Vagina (tissue), 2 donors: ENCODE data around the gene NLGN3.

Experiments
- CTCF ChIP-seq, 3 experiments: fragments of 450-650 bp in 2 of 3; fragments of 200-600 bp in 1 of 3; sonication (generic) in 1 of 3; IDR thresholded peaks; one replicate each; pipeline ENCODE4 v1.5.1; 2017 to 2019; ENCODE audit warnings: antibody characterized with exemption in 3 of 3, mild to moderate bottlenecking in 2 of 3, moderate library complexity in 2 of 3
- POLR2A ChIP-seq, 2 donors: fragments of 450-650 bp; IDR thresholded peaks; one replicate each; pipeline ENCODE4 v1.6.1; 2017; ENCODE audit warnings: antibody characterized with exemption in 2 of 2, mild to moderate bottlenecking in 2 of 2, moderate library complexity in 2 of 2
- POLR2AphosphoS5 ChIP-seq, 2 donors: sonication (generic); formaldehyde crosslinking; IDR thresholded peaks; one replicate each; pipeline ENCODE4 v1.9.0; 2017; ENCODE audit warnings: antibody characterized with exemption in 2 of 2, mild to moderate bottlenecking in 2 of 2, low read depth in 1 of 2; ENCODE audit not compliant: insufficient read depth in 1 of 2

DNA sequence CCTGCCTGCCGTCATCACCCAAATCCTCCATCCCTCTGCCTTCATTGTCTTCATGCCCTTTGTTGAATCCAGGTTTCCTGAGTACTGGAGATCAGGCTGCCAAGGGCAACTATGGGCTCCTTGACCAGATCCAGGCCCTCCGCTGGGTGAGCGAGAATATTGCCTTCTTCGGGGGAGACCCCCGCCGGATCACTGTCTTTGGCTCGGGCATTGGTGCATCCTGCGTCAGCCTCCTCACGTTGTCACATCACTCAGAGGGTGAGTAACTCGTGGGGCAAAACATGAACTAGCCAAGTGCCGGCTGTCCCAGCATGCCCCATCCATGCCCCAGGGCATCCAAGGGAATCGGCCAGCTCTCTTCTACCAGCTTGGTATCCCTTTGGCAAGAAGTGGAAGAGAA is 19.4 kb downstream of the NLGN3 start:
- TF ChIP-seq CTCF (IDR thresholded peaks at IDR 0.05): no peak
- TF ChIP-seq POLR2AphosphoS5 (IDR thresholded peaks at IDR 0.05; ENCODE audit: insufficient read depth in 1 of 2, low read depth in 1 of 2): no peak
- TF ChIP-seq POLR2A (IDR thresholded peaks at IDR 0.05): no peak
